K562 (cell line): Measurements from ENCODE around the gene SLX4IP. TPM values are rescaled to one million over a fixed set of nuclear protein-coding genes. Genes with fewer than 3 reads are reported as not detected.

ENCODE experiments used
- ATAC-seq: fragments of 200-7000 bp; cut with Tn5 transposase; 3 replicates; pipeline ENCODE4 v1.9.1; 2020; ENCODE audit warnings: moderate library complexity
- BruUV-seq: library from RNA; stranded (reverse); fragments of 400-500 nt; replicated peaks from 2 replicates; lab custom pipeline; 2021; lab: Mats Ljungman, UMichigan
- CTCF ChIA-PET: fragments of 300-600 bp; formaldehyde crosslinking; extraction: SDS; loops from one replicate; lab custom pipeline; 2021; ENCODE audit warnings: low intra/inter-chr PET ratio; lab: Yijun Ruan, JAX
- POLR2A ChIA-PET: fragments of 300-600, 350-650 bp; sonication (Branson Sonifier 250); formaldehyde crosslinking; extraction: SDS; loops from one replicate; lab custom pipeline; 2021; ENCODE audit warnings: antibody characterized with exemption, inconsistent platforms; lab: Yijun Ruan, JAX
- DNase-seq, 4 experiments: peaks; one replicate each; pipeline versions ENCODE4 v3.0.0 to v3.0.0-alpha.2; 2011 to 2018; ENCODE audit warnings: low spot score in 3 of 4, mixed read lengths in 3 of 4; ENCODE audit errors: extremely low read depth in 1 of 4
- FAIRE-seq: peaks from 2 replicates; lab custom pipeline; 2011; peaks lifted over from hg19 to GRCh38; lab: Jason Lieb, UNC
- H2AFZ ChIP-seq: 2 replicates; pipeline ENCODE4 v1.6.0; 2011; ENCODE audit warnings: low read depth, low read length, control low read depth, inconsistent platforms
- H3K27ac ChIP-seq: fragments of 200-600 bp; 3 replicates; pipeline ENCODE4 v1.8.0; 2011; ENCODE audit warnings: low read depth, mild to moderate bottlenecking, control low read depth, inconsistent platforms, low read length, moderate library complexity, mixed read lengths; ENCODE audit errors: extremely low read depth
- H3K27me3 ChIP-seq, 2 experiments: fragments of 300-600 bp in 1 of 2; 2 replicates in 1 of 2; 3 replicates in 1 of 2; pipeline versions ENCODE4 v1.6.0 to v1.8.0; 2011; ENCODE audit warnings: inconsistent platforms in 2 of 2, low read length in 2 of 2, mild to moderate bottlenecking in 1 of 2, mixed read lengths in 1 of 2, moderate library complexity in 1 of 2; ENCODE audit not compliant: control insufficient read depth in 2 of 2, insufficient read depth in 2 of 2
- H3K36me3 ChIP-seq: fragments of 300-600 bp; 3 replicates; pipeline ENCODE4 v1.8.0; 2011; ENCODE audit warnings: mild to moderate bottlenecking, low read length, inconsistent platforms; ENCODE audit not compliant: control insufficient read depth, insufficient read depth
- H3K4me1 ChIP-seq, 2 experiments: fragments of 200-600 bp in 1 of 2; replicated peaks in 1 of 2; 2 replicates in 1 of 2; 3 replicates in 1 of 2; pipeline versions ENCODE4 v1.5.1 to v1.8.0; 2011; ENCODE audit warnings: inconsistent platforms in 2 of 2, low read length in 2 of 2, mild to moderate bottlenecking in 1 of 2, mixed read lengths in 1 of 2, moderate library complexity in 1 of 2; ENCODE audit not compliant: control insufficient read depth in 2 of 2, insufficient read depth in 2 of 2
- H3K4me2 ChIP-seq: 2 replicates; pipeline ENCODE4 v1.6.1; 2011; ENCODE audit warnings: low read length, control low read depth, inconsistent platforms, mixed read lengths; ENCODE audit not compliant: insufficient read depth
- H3K4me3 ChIP-seq: fragments of 200-600 bp; sonication (generic), shearing (Covaris generic); 2 replicates; pipeline ENCODE4 v1.5.1; 2016; ENCODE audit warnings: control low read depth, inconsistent platforms
- H3K79me2 ChIP-seq: fragments of 200-600 bp; 3 replicates; pipeline ENCODE4 v1.8.0; 2011; ENCODE audit warnings: low read length, inconsistent platforms; ENCODE audit not compliant: control insufficient read depth, insufficient read depth
- H3K9ac ChIP-seq, 2 experiments: 2 replicates each; pipeline versions ENCODE4 v1.6.0 to v1.6.1; 2011; ENCODE audit warnings: low read depth in 2 of 2, low read length in 2 of 2, control low read depth in 1 of 2, inconsistent platforms in 1 of 2, mild to moderate bottlenecking in 1 of 2, mixed read lengths in 1 of 2; ENCODE audit not compliant: insufficient read depth in 1 of 2
- H3K9me1 ChIP-seq: one replicate; pipeline ENCODE4 v1.6.0; 2011; ENCODE audit warnings: inconsistent platforms, mild to moderate bottlenecking, low read length, moderate library complexity; ENCODE audit not compliant: control insufficient read depth, insufficient read depth
- H3K9me3 ChIP-seq: replicated peaks from 2 replicates; pipeline ENCODE4 v1.5.1; 2011; ENCODE audit warnings: low read depth, low read length, inconsistent platforms; ENCODE audit not compliant: control insufficient read depth, insufficient read depth
- H4K20me1 ChIP-seq: replicated peaks from 2 replicates; pipeline ENCODE4 v1.6.1; 2011; ENCODE audit warnings: low read length, inconsistent platforms, mixed read lengths; ENCODE audit not compliant: control insufficient read depth, insufficient read depth
- ARID3B ChIP-seq: fragments of 250-450 bp; sonication (Bioruptor Pico); IDR thresholded peaks from 2 replicates; pipeline ENCODE4 v1.4.0; 2020; ENCODE audit warnings: borderline replicate concordance
- CAMTA2 ChIP-seq: fragments of 250-450 bp; sonication (Bioruptor Pico); conservative IDR thresholded peaks from 2 replicates; pipeline ENCODE4 v1.5.1; 2022
- CSDE1 ChIP-seq, 2 experiments: fragments of 450-650 bp; IDR thresholded peaks; 2 replicates each; pipeline ENCODE4 v1.6.1; 2016; ENCODE audit warnings: mild to moderate bottlenecking in 1 of 2
- ELF1 ChIP-seq: fragments of 200-800 bp; sonication (Bioruptor generic); IDR thresholded peaks from 2 replicates; pipeline ENCODE4 v1.6.1; 2016; ENCODE audit warnings: missing genetic modification characterization, missing compliant biosample characterization
- HDAC3 ChIP-seq: fragments of 450-650 bp; IDR thresholded peaks from 2 replicates; pipeline ENCODE4 v1.6.1; 2018; ENCODE audit warnings: borderline replicate concordance, mild to moderate bottlenecking, moderate library complexity; ENCODE audit not compliant: partially characterized antibody
- NFIC ChIP-seq: fragments of 450-650 bp; IDR thresholded peaks from 2 replicates; pipeline ENCODE4 v1.6.1; 2017; ENCODE audit warnings: mild to moderate bottlenecking, inconsistent platforms
- SMAD2 ChIP-seq: fragments of 150-350 bp; IDR thresholded peaks from 2 replicates; pipeline ENCODE4 v1.6.1; 2014; ENCODE audit warnings: low read depth, mild to moderate bottlenecking, low read length
- ZNF780A ChIP-seq: fragments of 250-450 bp; sonication (Bioruptor Pico); IDR thresholded peaks from 2 replicates; pipeline ENCODE4 v1.5.0; 2021; ENCODE audit warnings: mild to moderate bottlenecking
- WGBS: fragments of 100-300 bp; shearing (Covaris generic); methylation state at CpG from one replicate; pipeline ENCODE4 v1.1.6; 2016; ENCODE audit warnings: low coverage, mixed read lengths; ENCODE audit not compliant: insufficient coverage; ENCODE audit errors: missing lambda C conversion rate; 5-methylcytosine and 5-hydroxymethylcytosine counted together
- in situ Hi-C: fragments of 300-500 bp; cut with MboI; formaldehyde crosslinking; loops from 4 replicates; pipeline ENCODE4 v1.15.0; 2018; ENCODE audit warnings: inconsistent platforms, mixed read lengths
- intact Hi-C: fragments of 100-400 bp; cut with micrococcal nuclease; formaldehyde crosslinking; loops from 2 replicates; pipeline ENCODE4 v1.14.2; 2022
- polyA plus RNA-seq, 8 experiments: library from polyadenylated mRNA; depleted of rRNA in 4 of 8; stranded (reverse) in 5 of 8; unstranded in 3 of 8; fragments of >200 nt; fragmentation: Nextera tagmentation in 2 of 8; fragmentation: Illumina TruSeq in 1 of 8; extraction: Ambion mirVana in 2 of 8; extraction: Trizol in 1 of 8; gene quantifications; 2 replicates each; pipeline versions ENCODE4 v1.2.1 to v1.2.3, GENCODE V29; 2011 to 2014; ENCODE audit warnings: inconsistent platforms in 1 of 8, missing spikeins in 1 of 8
- total RNA-seq, 7 experiments: library from RNA; depleted of rRNA in 6 of 7; stranded (reverse); fragments of >200 nt in 6 of 7; fragmentation: Illumina TruSeq in 2 of 7; extraction: Trizol in 2 of 7; gene quantifications; 2 replicates each; pipeline versions ENCODE4 v1.2.1 to v1.2.3, GENCODE V29; 2011 to 2021; ENCODE audit warnings: low replicate concordance in 1 of 7

SLX4IP gene
- total and polyA plus RNA-seq, 9 of the 15 experiments (the other 6 are each of a cell fraction or from before 2014, with no cell fraction given) = 1.5 to 5.9 (median 3.5) TPM

DNA sequence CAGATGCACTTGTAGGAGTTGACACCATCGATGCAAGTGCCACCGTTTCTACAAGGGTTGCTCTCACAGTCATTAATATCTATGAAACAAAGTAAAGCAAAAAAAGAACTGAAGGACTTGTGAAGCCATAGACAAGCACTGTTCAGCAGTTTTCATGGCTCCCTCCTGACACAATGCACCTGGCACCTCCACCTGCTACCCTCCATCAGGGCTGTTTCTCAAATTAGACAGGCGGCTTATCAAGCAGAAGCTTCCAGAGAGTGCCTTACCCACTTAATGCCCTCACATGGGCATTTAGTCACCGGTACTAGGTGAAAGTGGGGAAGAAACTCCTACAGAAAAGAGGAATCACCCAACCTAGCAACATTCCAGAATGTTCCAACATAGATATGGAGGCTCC, 210.9 kb downstream of the SLX4IP start (continued):
- TF ChIP-seq CSDE1 (IDR thresholded peaks at IDR 0.05) (no peak), CAMTA2 (CRISPR knock-in tag) (no peak), HDAC3 (no peak), ARID3B (CRISPR knock-in tag) (no peak), ELF1 (tag) (no peak)

DNA sequence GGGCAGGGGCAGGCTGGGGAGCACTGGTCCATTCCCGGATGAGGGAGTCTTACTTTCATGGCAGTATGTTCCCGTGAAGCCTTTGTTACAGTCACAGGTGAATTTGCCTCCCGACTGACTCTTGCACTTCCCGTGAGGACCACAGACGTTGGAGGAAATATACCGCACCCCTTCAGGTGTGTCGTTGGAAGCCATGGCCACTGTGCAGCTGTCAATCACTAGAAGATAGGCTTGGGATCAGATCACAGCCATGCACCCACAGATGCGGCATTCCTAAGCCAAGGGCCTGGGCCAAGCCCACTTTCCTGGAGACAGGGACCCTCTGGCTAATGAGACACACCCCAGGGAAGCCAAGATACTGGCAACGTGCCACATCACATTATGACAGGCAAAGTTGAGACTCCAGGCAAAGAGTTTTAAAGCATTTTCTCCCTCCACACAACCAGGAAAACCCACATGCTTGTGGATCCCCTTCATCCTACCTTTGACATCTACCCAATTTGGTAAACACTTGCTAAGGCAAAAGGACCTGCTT, 211.8 kb downstream of the SLX4IP start:
- POLR2A ChIA-PET = no interaction called here
- H4K20me1 ChIP-seq = no peaks in the 10 kb centered on the region
- no peak for FAIRE-seq
- no peak overlapping the region for H3K4me3 ChIP-seq
- no peaks in the 10 kb centered on the region for H3K4me1 ChIP-seq
- intact Hi-C loops (loop anchor here (5.0 kb wide), 1 partner anchor 95 kb away; no protein-coding TSS in a partner anchor), in situ Hi-C loops (no loop called here)
- H3K9ac ChIP-seq = no peak overlapping the region
- WGBS = 24% methylated on average over 8 of the region's 9 CpGs
- 0 out of 2 replicates have a peak, but pooled peaks have one; percentile 19 for TF ChIP-seq NFIC
- no peak for TF ChIP-seq ZNF780A
- no peak for TF ChIP-seq SMAD2
- CTCF ChIA-PET = no interaction called here
- peaks cover 3 to 25% of the 10 kb centered on the region in 2 experiments; a peak in 2 of 5 replicates for H3K27me3 ChIP-seq
- no peak overlapping the region for H3K27ac ChIP-seq
- H3K36me3 ChIP-seq = no peaks in the 10 kb centered on the region
- no peaks in the 10 kb centered on the region for H3K9me3 ChIP-seq
- H3K79me2 ChIP-seq = no peaks in the 10 kb centered on the region
- no peak overlapping the region for H2AFZ ChIP-seq
- BruUV-seq = no TSS peak
- H3K4me2 ChIP-seq = no peak overlapping the region
- H3K9me1 ChIP-seq = no peaks in the 10 kb centered on the region
- no peak for ATAC-seq
- no peak for DNase-seq
